ENCODE data around the gene QKI. TPM values are rescaled to one million over a fixed set of nuclear protein-coding genes. Genes with fewer than 3 reads are reported as not detected.
A peak's percentile ranks its signal among the peaks of the same experiment; 100 is the strongest.

QKI gene
- total and polyA plus RNA-seq, 8 donors, result 8.0 to 261 (median 32.2) TPM

DNA sequence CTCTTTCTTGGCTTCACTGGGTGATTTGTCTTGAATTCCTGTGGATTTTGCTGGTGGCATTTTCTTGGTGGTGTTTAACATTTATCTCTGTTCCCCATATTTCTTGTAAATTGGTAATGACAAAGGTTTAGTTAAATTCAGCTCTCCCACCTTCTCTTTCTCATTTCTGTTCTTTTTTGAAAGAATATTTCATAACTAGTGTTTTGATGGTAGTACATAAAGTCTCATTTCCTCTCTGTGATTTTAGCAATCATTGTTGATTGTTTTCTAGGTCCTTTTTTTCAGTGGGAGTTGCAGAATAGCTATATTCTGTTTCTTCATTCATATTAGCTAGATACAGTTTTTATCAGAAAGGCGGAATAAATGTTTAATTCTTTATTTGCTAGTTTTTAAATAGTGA, 73.1 kb downstream of the QKI start:
- Histone ChIP-seq H3K9me3 (no peaks in the 10 kb centered on the region), H3K27ac (no peak overlapping the region), H3K4me1 (peaks cover 0 to 71% (median 30%) of the 10 kb centered on the region in 4 donors), H3K4me3 (no peak overlapping the region), H3K36me3 (peaks cover 0 to under 1% (median 0%) of the 10 kb centered on the region in 4 donors), H3K27me3 (no peaks in the 10 kb centered on the region)
- intact Hi-C loops (cut with DNase I; ENCODE audit: low total_unique reads), result no loop called here
- TF ChIP-seq EP300 (IDR thresholded peaks at IDR 0.05) (no peak), POLR2AphosphoS5 (IDR thresholded peaks at IDR 0.05) (no peak)
- WGBS, 5 donors, result 85 to 100% (median 91%) methylated on average over 1 of the region's 1 CpG
- no peak for DNase-seq

DNA sequence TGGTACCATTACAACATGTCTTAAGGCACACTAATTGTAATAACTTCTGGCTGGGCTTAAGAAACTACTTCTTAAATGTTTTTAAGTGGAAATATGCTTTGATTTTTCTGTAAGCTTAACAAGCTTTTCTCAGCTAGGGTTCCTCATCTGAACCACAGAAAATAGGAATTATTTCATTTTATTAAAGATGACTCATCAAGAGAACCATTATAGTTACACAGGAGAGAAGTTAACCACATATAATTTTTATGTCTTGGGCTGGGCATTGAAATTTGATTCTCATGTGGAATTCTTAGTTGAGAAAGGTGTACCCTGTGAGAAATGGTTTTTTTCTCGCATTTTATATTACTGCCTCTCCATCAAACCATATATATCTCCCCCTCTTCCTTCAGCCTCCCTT, 75.1 kb downstream of the QKI start:
- intact Hi-C loops (cut with DNase I; ENCODE audit: low total_unique reads), result no loop called here
- Histone ChIP-seq H3K4me3 (no peak overlapping the region), H3K27me3 (no peaks in the 10 kb centered on the region), H3K27ac (no peak overlapping the region), H3K9me3 (no peaks in the 10 kb centered on the region), H3K36me3 (no peaks in the 10 kb centered on the region), H3K4me1 (peaks cover 0 to 62% (median 30%) of the 10 kb centered on the region in 4 donors)
- DNase-seq, result no peak
- TF ChIP-seq POLR2A (IDR thresholded peaks at IDR 0.05) (no peak), POLR2AphosphoS5 (IDR thresholded peaks at IDR 0.05) (no peak), EP300 (IDR thresholded peaks at IDR 0.05) (no peak)
- TF ChIP-seq, protein P1, sequence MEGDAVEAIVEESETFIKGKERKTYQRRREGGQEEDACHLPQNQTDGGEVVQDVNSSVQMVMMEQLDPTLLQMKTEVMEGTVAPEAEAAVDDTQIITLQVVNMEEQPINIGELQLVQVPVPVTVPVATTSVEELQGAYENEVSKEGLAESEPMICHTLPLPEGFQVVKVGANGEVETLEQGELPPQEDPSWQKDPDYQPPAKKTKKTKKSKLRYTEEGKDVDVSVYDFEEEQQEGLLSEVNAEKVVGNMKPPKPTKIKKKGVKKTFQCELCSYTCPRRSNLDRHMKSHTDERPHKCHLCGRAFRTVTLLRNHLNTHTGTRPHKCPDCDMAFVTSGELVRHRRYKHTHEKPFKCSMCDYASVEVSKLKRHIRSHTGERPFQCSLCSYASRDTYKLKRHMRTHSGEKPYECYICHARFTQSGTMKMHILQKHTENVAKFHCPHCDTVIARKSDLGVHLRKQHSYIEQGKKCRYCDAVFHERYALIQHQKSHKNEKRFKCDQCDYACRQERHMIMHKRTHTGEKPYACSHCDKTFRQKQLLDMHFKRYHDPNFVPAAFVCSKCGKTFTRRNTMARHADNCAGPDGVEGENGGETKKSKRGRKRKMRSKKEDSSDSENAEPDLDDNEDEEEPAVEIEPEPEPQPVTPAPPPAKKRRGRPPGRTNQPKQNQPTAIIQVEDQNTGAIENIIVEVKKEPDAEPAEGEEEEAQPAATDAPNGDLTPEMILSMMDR (IDR thresholded peaks at IDR 0.05), result no peak
- 94 to 100% (median 97%) methylated on average over 1 of the region's 1 CpG for WGBS, 5 donors

DNA sequence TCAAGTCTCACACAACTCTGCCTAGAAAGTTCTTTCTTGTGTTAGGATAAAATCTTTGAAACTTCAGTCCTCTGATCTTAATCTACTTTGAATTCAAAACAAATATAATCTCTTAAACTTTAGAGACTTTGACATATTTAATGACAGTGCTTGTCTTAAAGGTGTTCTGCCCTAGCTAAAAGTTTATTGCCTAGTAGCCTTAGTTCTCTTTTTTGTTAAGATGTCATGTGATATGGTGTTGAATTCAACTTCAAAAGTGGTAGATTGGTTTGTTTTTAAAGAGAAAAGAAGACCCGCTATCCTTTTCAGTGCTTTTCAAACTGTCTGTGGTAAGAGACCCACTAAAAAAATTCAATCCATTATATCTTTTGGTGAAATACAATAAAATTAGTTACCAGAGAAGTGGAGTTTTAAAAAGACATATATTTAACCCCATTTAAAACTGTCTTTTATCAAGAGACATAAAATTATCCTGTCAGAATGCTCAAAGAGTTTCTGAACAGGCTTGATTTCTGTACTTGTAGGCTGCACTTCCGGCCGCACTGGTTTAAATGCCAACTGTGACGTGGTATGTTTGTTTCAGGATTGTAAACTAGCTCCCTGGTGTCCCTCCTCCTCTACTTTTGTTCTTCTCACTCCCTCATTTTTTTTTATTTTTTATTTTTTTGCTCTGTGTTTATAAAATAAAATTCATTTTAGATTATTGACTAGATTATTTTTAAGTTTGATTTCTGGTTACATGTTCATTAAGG, 76.5 kb downstream of the QKI start:
- 35 to 37% (median 36%) methylated on average over 4 of the region's 4 CpGs for WGBS, 5 donors
- DNase-seq, result peak; percentile 88 to 89
- H3K4me3 ChIP-seq, result no peak overlapping the region
- intact Hi-C loops (cut with DNase I; ENCODE audit: low total_unique reads), result no loop called here
- peaks cover 0 to 69% (median 33%) of the 10 kb centered on the region in 4 donors for H3K4me1 ChIP-seq
- peak overlapping the region in 4 of 5 donors; percentile 8 to 70 (median 52) for H3K27ac ChIP-seq
- no peaks in the 10 kb centered on the region for H3K27me3 ChIP-seq
- H3K9me3 ChIP-seq, result no peaks in the 10 kb centered on the region
- H3K36me3 ChIP-seq, result no peaks in the 10 kb centered on the region
- TF ChIP-seq POLR2AphosphoS5 (IDR thresholded peaks at IDR 0.05), result no peak
- TF ChIP-seq, protein P1 (IDR thresholded peaks at IDR 0.05), result no peak
- TF ChIP-seq POLR2A (IDR thresholded peaks at IDR 0.05), result no peak
- TF ChIP-seq EP300 (IDR thresholded peaks at IDR 0.05), result no peak

DNA sequence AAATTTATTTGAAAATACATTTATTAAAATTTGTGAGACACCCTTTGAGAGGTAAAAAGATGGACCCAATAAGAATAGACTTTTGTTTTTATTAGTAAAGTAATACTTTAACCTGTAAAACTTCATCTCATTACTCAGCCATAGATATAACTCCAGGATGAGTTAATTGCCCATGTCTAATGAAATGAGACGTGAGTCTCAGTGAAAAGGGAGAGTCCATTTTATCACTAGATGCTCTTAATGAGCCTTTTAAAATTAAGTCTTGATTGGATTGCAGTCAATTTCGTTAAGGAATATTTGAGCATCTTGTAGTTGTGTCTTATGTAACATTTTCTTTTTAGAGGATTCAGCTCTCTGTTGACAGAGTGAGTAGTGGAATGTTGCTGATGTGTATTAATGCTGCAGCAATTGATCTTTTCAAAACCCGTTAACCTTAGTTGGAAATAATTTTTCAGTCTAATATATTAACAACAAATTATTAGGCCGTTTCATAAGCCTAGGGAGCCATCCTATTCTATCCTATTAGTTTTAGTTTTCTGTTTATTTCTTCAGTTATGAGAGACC, 77.3 kb downstream of the QKI start:
- peaks cover 0 to 67% (median 35%) of the 10 kb centered on the region in 4 donors for H3K4me1 ChIP-seq
- TF ChIP-seq POLR2A (IDR thresholded peaks at IDR 0.05) (no peak), POLR2AphosphoS5 (IDR thresholded peaks at IDR 0.05) (no peak), EP300 (IDR thresholded peaks at IDR 0.05) (no peak)
- TF ChIP-seq, protein P1 (IDR thresholded peaks at IDR 0.05), result no peak
- no peak for DNase-seq
- no peaks in the 10 kb centered on the region for H3K36me3 ChIP-seq
- no peaks in the 10 kb centered on the region for H3K27me3 ChIP-seq
- WGBS, 5 donors, result 85 to 89% (median 86%) methylated on average over 4 of the region's 4 CpGs
- intact Hi-C loops (cut with DNase I; ENCODE audit: low total_unique reads), result no loop called here
- H3K9me3 ChIP-seq, result no peaks in the 10 kb centered on the region
- no peak overlapping the region for H3K4me3 ChIP-seq
- peak overlapping the region in 2 of 5 donors; percentile 14 to 70 for H3K27ac ChIP-seq
